DMS79 treated with DMSO at 0.1 percent for 48 hours (cell line): Measurements from ENCODE around the gene AXL.
"Not testable (repeated sequence)": the region's sequence is repeated elsewhere in the genome, so short reads cannot be mapped to it uniquely, and the experiment has no call there.

Source experiments
- DNase-seq: peaks from one replicate; lab custom pipeline; 2025; lab: John Stamatoyannopoulos, UW

The AXL gene

GRCh38 chr19:41218615-41219507 lies at the start of gene AXL:
Gene AXL, plus strand, starts transcription at chr19:41219223. Its CDS starts 170 bp downstream, at chr19:41219393.
- DNase-seq: no peak

- no peak for DNase-seq
These were observed 46.5 kb upstream of the AXL start for GRCh38 chr19:41172297-41173164.

DNA sequence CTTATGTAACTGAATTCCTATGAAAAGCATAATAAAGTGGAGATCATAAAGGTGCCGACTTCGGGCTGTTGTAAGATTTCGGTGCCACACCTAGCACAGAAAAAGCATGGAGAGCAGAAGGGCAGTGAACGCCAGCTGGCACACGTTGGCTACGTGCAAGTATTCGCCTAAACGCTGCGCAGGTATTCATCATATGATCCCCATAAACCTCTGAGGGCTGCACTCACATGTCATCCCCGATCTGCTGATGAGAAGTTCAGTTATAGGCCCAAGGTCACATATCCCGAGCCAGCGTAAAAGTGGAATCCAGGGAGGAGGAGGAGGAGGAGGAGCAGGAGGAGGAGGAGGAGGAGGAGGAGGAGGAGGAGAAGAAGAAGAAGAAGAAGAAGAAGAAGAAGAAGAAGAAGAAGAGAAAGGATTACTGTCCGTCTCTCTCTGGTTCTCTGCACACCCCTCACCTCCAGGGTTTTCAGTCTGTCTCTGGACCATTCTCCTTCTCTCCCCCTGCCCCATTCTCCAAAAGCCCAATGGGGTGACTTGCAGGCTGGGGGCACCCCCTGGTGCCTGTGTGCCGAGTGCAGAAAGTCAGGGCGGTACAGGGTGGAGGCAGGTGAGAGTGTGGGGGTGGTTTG lies 44.6 kb upstream of the AXL start:
- no peak for DNase-seq

DNA sequence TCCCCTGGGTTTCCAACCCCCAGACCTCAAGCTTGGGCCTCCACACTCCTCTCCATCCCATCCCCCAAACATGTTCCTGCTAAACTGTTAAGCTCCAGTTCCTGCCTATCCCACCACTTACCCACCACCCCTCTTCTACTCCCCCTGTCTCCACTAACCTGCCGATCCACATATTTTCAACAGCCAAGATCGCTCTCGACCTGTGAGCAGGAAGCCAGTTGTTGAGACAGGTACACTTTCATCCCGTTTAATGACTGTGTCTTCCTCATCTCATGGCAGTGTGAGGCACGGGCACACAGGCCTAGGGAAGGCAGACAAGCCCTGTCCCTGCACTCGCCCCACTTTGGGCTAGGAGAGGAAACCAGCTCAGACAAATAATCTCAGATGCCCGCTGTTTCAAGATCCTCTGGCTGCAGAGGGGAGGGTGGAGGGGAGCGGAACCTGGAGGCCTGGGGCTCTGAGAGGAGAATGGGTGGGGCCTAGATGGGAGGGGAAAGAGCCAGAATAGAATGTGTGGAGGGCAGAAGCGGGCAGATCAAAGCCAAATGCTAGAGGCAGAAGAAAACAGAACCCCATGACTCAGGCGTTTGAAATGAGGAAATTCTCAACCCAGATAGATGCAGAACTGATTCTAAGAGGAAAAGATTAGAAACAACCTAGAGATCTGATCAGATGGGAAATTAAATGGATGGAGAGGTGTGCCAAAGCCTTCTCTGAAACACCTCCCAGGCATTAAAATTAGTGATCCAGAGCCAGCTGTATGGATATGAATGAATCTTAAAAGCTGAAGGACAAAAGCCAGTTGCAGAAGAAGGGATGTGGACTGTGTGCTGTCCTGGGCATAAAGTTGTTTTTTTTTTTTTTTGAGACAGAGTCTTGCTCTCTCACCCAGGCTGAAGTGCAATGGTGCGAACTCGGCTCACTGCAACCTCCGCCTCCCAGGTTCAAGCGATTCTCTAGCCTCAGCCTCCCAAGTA lies 42.9 kb upstream of the AXL start:
- DNase-seq: no peak

- DNase-seq: not testable (repeated sequence)
These were observed 38.9 kb upstream of the AXL start for GRCh38 chr19:41180173-41180572.

DNA sequence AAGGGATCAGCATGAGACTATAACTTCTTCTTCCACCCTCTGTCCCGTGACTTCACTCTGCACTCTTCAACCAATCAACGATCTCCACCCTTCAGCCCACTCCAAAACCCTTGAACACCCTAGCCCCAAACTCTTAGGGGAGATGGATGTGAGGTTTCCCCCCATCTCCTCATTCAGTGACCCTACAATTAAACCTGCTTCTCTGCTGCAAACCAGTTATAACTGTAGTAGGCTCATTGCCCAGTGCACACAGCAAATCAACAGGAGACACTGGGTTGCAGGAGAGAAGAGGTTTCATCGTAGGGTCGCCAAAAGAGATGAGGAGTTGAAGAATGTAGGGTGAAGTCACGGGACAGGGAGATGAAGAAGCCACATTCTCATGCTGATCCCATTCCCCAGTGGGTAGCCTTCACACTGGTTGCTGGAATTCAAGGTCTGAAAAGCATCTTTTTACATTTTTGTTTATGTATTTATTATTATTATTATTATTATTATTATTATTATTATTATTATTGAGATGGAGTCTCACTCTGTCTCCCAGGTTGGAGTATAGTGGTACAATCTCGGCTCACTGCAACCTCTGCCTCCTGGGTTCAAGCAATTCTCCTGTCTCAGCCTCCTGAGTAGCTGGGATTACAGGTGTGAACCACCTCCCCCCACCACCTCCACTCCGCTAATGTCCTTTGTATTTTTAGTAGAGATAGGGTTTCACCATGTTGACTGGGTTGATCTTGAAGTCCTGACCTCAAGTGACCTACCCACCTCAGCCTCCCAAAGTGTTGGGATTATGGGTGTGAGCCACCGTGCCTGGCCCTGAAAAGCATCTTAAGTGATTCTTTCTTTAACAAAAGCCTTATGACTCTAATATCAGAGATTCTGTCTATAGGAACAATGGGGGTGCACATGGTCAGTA lies 31.8 kb upstream of the AXL start:
- DNase-seq: no peak

- DNase-seq: no peak
These were observed 31.1 kb upstream of the AXL start for GRCh38 chr19:41187884-41188279.

DNA sequence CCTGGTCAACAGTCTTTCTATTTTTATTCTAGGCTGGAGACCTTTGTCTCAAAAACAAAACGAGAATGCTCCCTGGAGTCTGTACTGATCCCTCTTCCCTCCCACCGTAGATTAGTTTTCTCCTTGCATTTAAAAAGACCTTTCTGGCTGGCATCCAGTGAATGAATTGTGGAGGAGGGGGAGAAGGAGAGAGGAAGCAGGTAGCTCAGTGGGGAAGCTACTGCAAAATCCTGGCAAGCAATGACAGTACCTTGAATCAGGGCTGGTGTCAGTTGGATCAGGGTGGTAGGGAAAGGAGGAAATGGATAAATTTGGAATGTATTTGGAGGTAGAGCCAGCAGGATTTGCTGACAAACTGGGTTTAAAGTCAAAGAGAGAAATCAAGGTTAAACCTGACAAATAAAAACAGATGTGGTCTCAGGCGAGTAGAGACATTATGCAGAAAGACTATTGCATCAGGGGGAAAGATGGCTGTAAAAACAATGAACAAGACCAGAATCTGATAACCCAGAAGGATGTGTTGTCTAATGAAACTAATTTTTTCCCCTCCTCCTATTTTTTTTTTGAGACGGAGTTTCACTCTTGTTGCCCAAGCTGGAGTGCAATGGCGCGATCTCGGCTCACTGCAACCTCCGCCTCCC lies 29.5 kb upstream of the AXL start:
- DNase-seq: peak; percentile 21

- no peak for DNase-seq
These were observed 26.2 kb upstream of the AXL start, which contains the start of gene CYP2S1 for GRCh38 chr19:41192574-41193429. Gene CYP2S1, plus strand, starts transcription at chr19:41193219. Its CDS starts 46 bp downstream, at chr19:41193265.

GRCh38 chr19:41193430-41194156 lies 25.4 kb upstream of the AXL start:
- DNase-seq: no peak

GRCh38 chr19:41194157-41194552 lies 24.9 kb upstream of the AXL start:
- no peak for DNase-seq

DNA sequence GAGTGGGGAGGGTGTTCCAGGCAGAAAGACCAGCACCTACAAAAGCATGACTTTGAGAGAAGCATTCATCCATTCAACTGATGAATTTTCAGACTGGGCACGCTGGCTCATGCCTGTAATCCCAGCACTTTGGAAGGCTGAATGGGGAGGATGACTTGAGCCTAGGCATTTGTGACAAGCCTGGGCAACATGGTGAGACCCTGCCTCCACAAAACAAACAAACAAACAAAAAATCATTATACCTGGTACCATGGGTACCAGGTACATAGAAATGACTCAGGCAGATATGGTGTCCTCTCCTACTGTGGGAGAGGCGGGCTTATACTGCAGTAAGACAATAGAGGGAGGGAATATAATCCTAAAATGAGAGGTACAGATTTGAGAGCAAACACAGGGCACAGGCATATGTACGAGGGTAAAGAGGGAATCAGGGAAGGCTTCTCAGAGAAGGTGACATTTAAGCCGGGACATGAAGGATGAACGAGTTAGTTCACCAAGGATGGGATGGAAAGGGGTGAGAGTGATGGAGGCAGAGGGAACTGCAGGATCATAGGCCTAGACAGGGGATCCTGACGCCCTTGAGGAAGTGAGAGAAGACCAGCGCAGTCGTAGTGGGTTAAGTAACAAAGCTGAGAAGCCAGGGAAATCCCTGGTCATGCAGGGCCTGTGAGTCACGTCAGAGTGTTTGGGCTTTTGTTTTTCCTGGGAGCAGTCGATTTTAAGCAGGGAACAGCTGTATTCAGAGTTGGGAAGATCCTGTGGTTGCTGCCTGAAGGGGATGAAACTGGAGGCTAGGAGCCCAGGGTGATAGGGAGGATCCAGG lies 23.1 kb upstream of the AXL start:
- DNase-seq: no peak

GRCh38 chr19:41198559-41198958 lies 20.5 kb upstream of the AXL start:
- DNase-seq: no peak

DNA sequence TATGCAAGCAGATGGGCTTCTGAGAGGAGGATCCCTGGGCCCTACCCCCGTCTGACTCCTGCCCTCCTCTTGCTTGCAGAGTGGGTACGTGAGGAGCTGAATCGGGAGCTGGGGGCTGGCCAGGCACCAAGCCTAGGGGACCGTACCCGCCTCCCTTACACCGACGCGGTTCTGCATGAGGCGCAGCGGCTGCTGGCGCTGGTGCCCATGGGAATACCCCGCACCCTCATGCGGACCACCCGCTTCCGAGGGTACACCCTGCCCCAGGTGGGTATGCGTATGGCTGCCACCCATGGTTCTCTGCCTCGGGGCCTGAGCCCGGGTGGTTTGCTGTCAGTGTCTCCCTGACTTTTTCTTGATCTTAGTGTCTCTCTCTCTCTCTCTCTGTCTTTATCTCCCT lies 15.7 kb upstream of the AXL start:
- no peak for DNase-seq

DNA sequence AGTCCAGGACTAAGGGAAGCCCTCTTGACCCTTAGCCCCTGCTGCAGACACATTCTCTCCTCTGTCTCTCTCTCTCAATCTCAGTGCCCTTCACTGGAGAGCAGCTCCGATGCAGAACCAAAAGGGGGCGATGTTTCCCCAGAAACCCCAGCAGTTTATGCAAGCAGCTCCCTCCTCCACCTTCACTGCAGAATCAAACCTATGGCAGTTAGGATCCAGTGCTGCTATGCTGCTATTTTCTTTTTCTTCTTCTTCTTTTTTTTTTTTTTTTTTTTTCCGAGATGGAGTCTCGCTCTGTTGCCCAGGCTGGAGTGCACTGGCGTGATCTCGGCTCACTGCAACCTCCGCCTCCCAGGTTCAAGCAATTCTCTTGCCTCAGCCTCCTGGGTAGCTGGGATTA lies 14.7 kb upstream of the AXL start:
- peak; percentile 36 for DNase-seq

DNA sequence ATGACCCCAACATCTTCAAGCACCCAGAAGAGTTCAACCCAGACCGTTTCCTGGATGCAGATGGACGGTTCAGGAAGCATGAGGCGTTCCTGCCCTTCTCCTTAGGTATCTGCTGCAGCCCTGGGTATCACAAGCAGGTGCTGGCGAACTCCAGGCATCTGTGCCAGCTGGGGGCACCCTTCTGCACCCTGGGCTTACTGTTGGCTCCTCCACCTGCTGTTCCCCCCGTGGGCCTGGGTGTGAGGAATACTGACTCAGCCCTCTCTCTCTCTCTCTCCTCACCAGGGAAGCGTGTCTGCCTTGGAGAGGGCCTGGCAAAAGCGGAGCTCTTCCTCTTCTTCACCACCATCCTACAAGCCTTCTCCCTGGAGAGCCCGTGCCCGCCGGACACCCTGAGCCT lies 13.0 kb upstream of the AXL start:
- no peak for DNase-seq

- no peak for DNase-seq
These were observed 12.6 kb upstream of the AXL start for GRCh38 chr19:41206456-41206855.
